ENCODE data around the gene MOB3B.

The MOB3B gene

DNA sequence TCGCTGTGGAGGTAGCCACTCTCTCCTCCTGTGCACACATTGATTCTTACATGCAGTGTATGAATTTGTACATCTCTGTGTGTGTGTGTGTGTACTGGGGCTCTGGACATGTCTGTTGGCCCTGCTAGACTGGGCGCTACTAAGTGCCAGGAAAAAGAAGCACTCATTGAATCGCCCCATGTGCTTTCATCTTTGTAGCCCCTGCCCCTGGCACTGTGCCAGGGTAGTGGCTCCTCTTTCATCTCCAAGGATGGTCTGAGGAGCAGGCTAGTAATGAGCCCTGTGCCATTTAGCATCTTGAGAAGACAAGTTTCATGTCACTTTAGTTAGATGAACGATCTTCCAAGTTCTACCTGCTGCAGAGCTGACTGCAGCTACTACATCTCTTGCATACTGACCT lies 198.2 kb downstream of the MOB3B start:
- no peak for DNase-seq (ENCODE audit: low read depth)
- TF ChIP-seq CTCF (conservative IDR thresholded peaks at IDR 0.05; ENCODE audit: low read depth, low read length): no peak
- H3K4me3 ChIP-seq (ENCODE audit: low read length): no peak overlapping the region

- TF ChIP-seq CTCF (conservative IDR thresholded peaks at IDR 0.05; ENCODE audit: low read depth, low read length): no peak
- H3K4me3 ChIP-seq (ENCODE audit: low read length): no peak overlapping the region
- no peak for DNase-seq (ENCODE audit: low read depth)
Observed at GRCh38 chr9:27329291-27329690, 200.3 kb downstream of the MOB3B start.

GRCh38 chr9:27328483-27328882 lies 201.1 kb downstream of the MOB3B start:
- TF ChIP-seq CTCF (conservative IDR thresholded peaks at IDR 0.05; ENCODE audit: low read depth, low read length): no peak
- H3K4me3 ChIP-seq (ENCODE audit: low read length): no peak overlapping the region
- DNase-seq (ENCODE audit: low read depth): no peak

GRCh38 chr9:27311184-27311583 lies 218.4 kb downstream of the MOB3B start:
- no peak for TF ChIP-seq CTCF (conservative IDR thresholded peaks at IDR 0.05; ENCODE audit: low read depth, low read length)
- no peak for DNase-seq (ENCODE audit: low read depth)
- H3K4me3 ChIP-seq (ENCODE audit: low read length): no peak overlapping the region

GRCh38 chr9:27310582-27310981 lies 219.0 kb downstream of the MOB3B start:
- no peak for TF ChIP-seq CTCF (conservative IDR thresholded peaks at IDR 0.05; ENCODE audit: low read depth, low read length)

DNA sequence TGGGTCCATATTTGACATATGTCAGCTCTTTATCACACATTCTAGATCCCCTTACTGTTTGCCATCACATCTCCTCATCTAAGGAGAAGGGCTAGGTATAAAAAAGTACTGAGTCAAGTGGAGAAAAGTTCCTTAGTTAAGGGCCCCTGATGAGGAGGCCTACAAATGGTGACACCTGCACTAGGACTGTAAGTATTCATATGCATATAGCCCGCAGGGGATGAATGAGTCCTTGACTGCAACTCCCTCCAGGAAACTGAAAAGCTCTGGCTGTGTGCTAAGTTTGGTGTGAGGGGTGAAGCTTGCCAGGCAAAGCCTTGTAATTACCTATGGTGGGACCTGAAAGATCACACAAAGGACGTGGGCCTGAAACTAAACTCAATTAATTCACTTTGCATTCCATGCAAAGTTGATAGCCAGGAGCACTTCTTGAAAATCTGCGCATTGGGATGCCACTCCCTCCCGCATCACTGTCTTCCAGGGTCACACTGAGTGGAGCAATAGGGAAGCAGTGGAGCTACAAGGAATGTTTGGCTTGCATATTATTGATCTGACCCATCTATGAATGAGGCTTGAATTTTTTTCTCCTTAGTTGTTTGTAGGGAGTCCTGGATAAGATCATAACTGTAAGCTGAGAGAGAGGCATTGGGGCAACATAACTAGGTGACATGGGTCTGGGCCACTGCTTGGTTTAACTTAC lies 220.8 kb downstream of the MOB3B start:
- H3K4me3 ChIP-seq (ENCODE audit: low read length): no peak overlapping the region
- DNase-seq (ENCODE audit: low read depth): no peak
- no peak for TF ChIP-seq CTCF (conservative IDR thresholded peaks at IDR 0.05; ENCODE audit: low read depth, low read length)

More at GRCh38 chr9:27310582-27310981, 219.0 kb downstream of the MOB3B start:
- no peak for DNase-seq (ENCODE audit: low read depth)
- H3K4me3 ChIP-seq (ENCODE audit: low read length): no peak overlapping the region

- TF ChIP-seq CTCF (conservative IDR thresholded peaks at IDR 0.05; ENCODE audit: low read depth, low read length): no peak
- no peak for DNase-seq (ENCODE audit: low read depth)
- no peak overlapping the region for H3K4me3 ChIP-seq (ENCODE audit: low read length)
Observed at GRCh38 chr9:27304521-27304920, 225.1 kb downstream of the MOB3B start.

Measured in retinal pigment epithelial cell (primary cell).